CD4-positive, CD25-positive, alpha-beta regulatory T cell (primary cell): ENCODE data around the gene YEATS2. TPM values are rescaled to one million over a fixed set of nuclear protein-coding genes. Genes with fewer than 3 reads are reported as not detected.
A peak's percentile ranks its signal among the peaks of the same experiment; 100 is the strongest.

Experiments used
- ATAC-seq, 2 donors: fragments of 150-1000 bp; cut with Tn5 transposase; one replicate each; pipeline ENCODE4 v1.10.0; 2021; ENCODE audit warnings: low read depth in 2 of 2, moderate number of reproducible peaks in 2 of 2, moderate library complexity in 1 of 2
- DNase-seq, 3 donors: peaks; one replicate each; pipeline versions ENCODE4 v3.0.0 to v3.0.0-alpha.2; 2012 to 2022; ENCODE audit warnings: mixed read lengths in 1 of 3
- H3K27ac ChIP-seq: one replicate; pipeline ENCODE4 v1.7.0; 2013; ENCODE audit warnings: mild to moderate bottlenecking, low read length; ENCODE audit not compliant: insufficient read depth, poor library complexity, severe bottlenecking
- H3K27me3 ChIP-seq: one replicate; pipeline ENCODE4 v1.7.0; 2013; ENCODE audit warnings: low read length; ENCODE audit not compliant: control insufficient read depth, insufficient read depth
- H3K36me3 ChIP-seq: one replicate; pipeline ENCODE4 v1.7.0; 2013; ENCODE audit warnings: mild to moderate bottlenecking, low read length, moderate library complexity; ENCODE audit not compliant: control insufficient read depth, insufficient read depth
- H3K4me1 ChIP-seq: 2 replicates; pipeline ENCODE4 v1.7.0; 2013; ENCODE audit warnings: mild to moderate bottlenecking, low read length; ENCODE audit not compliant: insufficient read depth, control insufficient read depth, poor library complexity, severe bottlenecking
- H3K4me3 ChIP-seq: one replicate; pipeline ENCODE4 v1.7.0; 2013; ENCODE audit warnings: low read depth, mild to moderate bottlenecking, low read length, moderate library complexity
- H3K9me3 ChIP-seq, 2 experiments: 1 replicate in 1 of 2; 2 replicates in 1 of 2; pipeline ENCODE4 v1.7.0; 2013; ENCODE audit warnings: low read length in 2 of 2, mild to moderate bottlenecking in 1 of 2, moderate library complexity in 1 of 2; ENCODE audit not compliant: control insufficient read depth in 2 of 2
- H3K27ac Mint-ChIP-seq, 3 donors: one replicate each; pipeline ENCODE4 v1.8.0; 2020 to 2022; ENCODE audit warnings: mild to moderate bottlenecking in 3 of 3, mixed read lengths in 3 of 3, moderate library complexity in 2 of 3
- H3K27me3 Mint-ChIP-seq: one replicate; pipeline ENCODE4 v1.8.0; 2022; ENCODE audit warnings: mild to moderate bottlenecking, mixed read lengths
- H3K36me3 Mint-ChIP-seq: one replicate; pipeline ENCODE4 v1.8.0; 2020; ENCODE audit warnings: mixed read lengths
- H3K4me1 Mint-ChIP-seq, 4 donors: one replicate each; pipeline ENCODE4 v1.8.0; 2020 to 2022; ENCODE audit warnings: mixed read lengths in 4 of 4, mild to moderate bottlenecking in 1 of 4
- H3K4me3 Mint-ChIP-seq, 4 donors: one replicate each; pipeline ENCODE4 v1.8.0; 2020 to 2022; ENCODE audit warnings: mild to moderate bottlenecking in 4 of 4, mixed read lengths in 4 of 4, moderate library complexity in 3 of 4
- H3K9me3 Mint-ChIP-seq, 7 donors: one replicate each; pipeline ENCODE4 v1.8.0; 2020 to 2022; ENCODE audit warnings: mixed read lengths in 7 of 7, mild to moderate bottlenecking in 3 of 7, moderate library complexity in 2 of 7
- polyA plus RNA-seq, 4 donors: library from polyadenylated mRNA; unstranded; fragments of 300-500 nt; fragmentation: Illumina TruSeq; gene quantifications; one replicate each; pipeline ENCODE4 v1.2.3, GENCODE V29; 2021
- total RNA-seq: library from RNA; stranded (reverse); gene quantifications from one replicate; pipeline ENCODE4 v1.2.3, GENCODE V29; 2022

Gene YEATS2
- total and polyA plus RNA-seq, 5 donors from 2014 or later = 2.6 to 31.8 (median 3.5) TPM

DNA sequence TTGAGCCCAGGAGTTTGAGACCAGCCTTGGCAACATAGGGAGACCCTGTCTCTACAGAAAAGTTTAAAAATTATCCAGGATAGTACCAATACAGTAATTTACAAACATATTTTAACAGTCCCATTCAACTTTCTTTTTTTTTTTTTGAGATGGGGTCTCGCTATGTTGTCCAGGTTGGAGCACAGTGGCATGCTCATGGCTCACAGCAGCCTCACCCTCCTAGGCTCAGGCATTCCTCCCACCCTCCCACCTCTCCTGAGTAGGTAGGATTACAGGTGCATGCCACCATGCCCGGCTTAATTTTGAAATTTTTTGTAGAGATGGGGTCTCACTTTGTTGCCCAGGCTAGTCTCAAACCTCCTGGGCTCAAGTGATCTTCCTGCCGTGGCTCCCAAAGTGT, 140.3 kb downstream of the YEATS2 start:
- Mint-ChIP-seq H3K36me3 (peaks cover 45% of the 10 kb centered on the region), H3K27ac (peak overlapping the region in 1 of 3 donors; percentile 69), H3K4me3 (no peak overlapping the region), H3K9me3 (no peaks in the 10 kb centered on the region), H3K4me1 (peaks cover 0 to 4% (median 0%) of the 10 kb centered on the region in 4 donors), H3K27me3 (no peaks in the 10 kb centered on the region)
- Histone ChIP-seq H3K4me3 (no peak overlapping the region), H3K4me1 (no peaks in the 10 kb centered on the region), H3K36me3 (peaks cover 60% of the 10 kb centered on the region), H3K27ac (no peak overlapping the region), H3K9me3 (no peaks in the 10 kb centered on the region), H3K27me3 (no peaks in the 10 kb centered on the region)
- ATAC-seq = no peak
- no peak for DNase-seq

DNA sequence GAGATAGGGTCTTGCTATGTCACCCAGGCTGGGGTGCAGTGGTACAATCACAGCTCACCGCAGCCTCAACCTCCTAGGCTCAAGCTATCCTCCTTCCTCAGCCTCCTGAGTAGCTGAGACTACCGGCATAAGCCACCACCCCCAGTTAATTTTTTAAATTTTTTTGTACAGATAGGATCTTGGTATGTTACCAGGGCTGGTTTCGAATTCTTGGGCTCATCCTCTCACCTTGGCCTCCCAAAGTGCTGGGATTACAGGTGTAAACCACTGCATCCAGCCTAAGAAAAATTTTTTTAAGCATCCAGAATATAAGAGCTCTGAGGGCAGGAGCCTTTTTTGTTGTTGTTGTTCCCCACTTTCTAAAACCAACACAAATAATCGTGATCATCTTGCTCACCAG, 142.2 kb downstream of the YEATS2 start:
- no peaks in the 10 kb centered on the region for H3K4me1 ChIP-seq
- DNase-seq (no peak), ATAC-seq (no peak)
- H3K9me3 ChIP-seq = no peaks in the 10 kb centered on the region
- Mint-ChIP-seq H3K36me3 (peaks cover 33% of the 10 kb centered on the region), H3K4me1 (peaks cover 0 to 4% (median 0%) of the 10 kb centered on the region in 4 donors), H3K9me3 (no peaks in the 10 kb centered on the region), H3K27me3 (no peaks in the 10 kb centered on the region), H3K27ac (no peak overlapping the region), H3K4me3 (no peak overlapping the region)
- H3K27ac ChIP-seq = no peak overlapping the region
- no peak overlapping the region for H3K4me3 ChIP-seq
- H3K36me3 ChIP-seq = peaks cover 57% of the 10 kb centered on the region
- no peaks in the 10 kb centered on the region for H3K27me3 ChIP-seq

GRCh38 chr3:183844606-183845005, 147.0 kb downstream of the YEATS2 start:
- no peak for DNase-seq
- Histone ChIP-seq H3K9me3 (no peaks in the 10 kb centered on the region), H3K27me3 (no peaks in the 10 kb centered on the region), H3K36me3 (peaks cover 66% of the 10 kb centered on the region), H3K4me1 (no peaks in the 10 kb centered on the region), H3K27ac (no peak overlapping the region), H3K4me3 (no peak overlapping the region)
- Mint-ChIP-seq H3K27ac (peak overlapping the region in 1 of 3 donors; percentile 58), H3K4me1 (peaks cover 0 to 9% (median 3%) of the 10 kb centered on the region in 4 donors), H3K9me3 (no peaks in the 10 kb centered on the region), H3K36me3 (peaks cover 42% of the 10 kb centered on the region), H3K4me3 (no peak overlapping the region), H3K27me3 (no peaks in the 10 kb centered on the region)
- ATAC-seq = no peak

GRCh38 chr3:183845090-183845489, 147.5 kb downstream of the YEATS2 start:
- H3K27me3 ChIP-seq = no peaks in the 10 kb centered on the region
- Mint-ChIP-seq H3K4me1 (peaks cover 0 to 9% (median 4%) of the 10 kb centered on the region in 4 donors), H3K4me3 (no peak overlapping the region), H3K36me3 (peaks cover 42% of the 10 kb centered on the region), H3K9me3 (no peaks in the 10 kb centered on the region), H3K27me3 (no peaks in the 10 kb centered on the region), H3K27ac (peak overlapping the region in 1 of 3 donors; percentile 40)
- no peaks in the 10 kb centered on the region for H3K9me3 ChIP-seq
- no peak for ATAC-seq
- H3K27ac ChIP-seq = no peak overlapping the region
- H3K4me1 ChIP-seq = no peaks in the 10 kb centered on the region
- H3K4me3 ChIP-seq = no peak overlapping the region
- no peak for DNase-seq
- peaks cover 61% of the 10 kb centered on the region for H3K36me3 ChIP-seq

GRCh38 chr3:183845608-183846288, 148.2 kb downstream of the YEATS2 start:
- no peak overlapping the region for H3K27ac ChIP-seq
- ATAC-seq (no peak), DNase-seq (no peak)
- peaks cover 56% of the 10 kb centered on the region for H3K36me3 ChIP-seq
- H3K4me3 ChIP-seq = no peak overlapping the region
- Mint-ChIP-seq H3K9me3 (no peaks in the 10 kb centered on the region), H3K27me3 (no peaks in the 10 kb centered on the region), H3K36me3 (peaks cover 45% of the 10 kb centered on the region), H3K27ac (peak overlapping the region in 1 of 3 donors; percentile 40), H3K4me3 (no peak overlapping the region), H3K4me1 (peaks cover 4 to 14% (median 9%) of the 10 kb centered on the region in 4 donors)
- no peaks in the 10 kb centered on the region for H3K27me3 ChIP-seq
- no peaks in the 10 kb centered on the region for H3K9me3 ChIP-seq
- no peaks in the 10 kb centered on the region for H3K4me1 ChIP-seq

- Histone ChIP-seq H3K27me3 (no peaks in the 10 kb centered on the region), H3K9me3 (no peaks in the 10 kb centered on the region), H3K27ac (no peak overlapping the region), H3K4me3 (no peak overlapping the region), H3K36me3 (peaks cover 35% of the 10 kb centered on the region), H3K4me1 (no peaks in the 10 kb centered on the region)
- Mint-ChIP-seq H3K36me3 (peaks cover 48% of the 10 kb centered on the region), H3K27ac (peak overlapping the region in 1 of 3 donors; percentile 57), H3K4me3 (no peak overlapping the region), H3K4me1 (peaks cover 15 to 25% (median 17%) of the 10 kb centered on the region in 4 donors), H3K27me3 (no peaks in the 10 kb centered on the region), H3K9me3 (no peaks in the 10 kb centered on the region)
- ATAC-seq (no peak), DNase-seq (no peak)
Measured at GRCh38 chr3:183854318-183855035, 156.9 kb downstream of the YEATS2 start.

DNA sequence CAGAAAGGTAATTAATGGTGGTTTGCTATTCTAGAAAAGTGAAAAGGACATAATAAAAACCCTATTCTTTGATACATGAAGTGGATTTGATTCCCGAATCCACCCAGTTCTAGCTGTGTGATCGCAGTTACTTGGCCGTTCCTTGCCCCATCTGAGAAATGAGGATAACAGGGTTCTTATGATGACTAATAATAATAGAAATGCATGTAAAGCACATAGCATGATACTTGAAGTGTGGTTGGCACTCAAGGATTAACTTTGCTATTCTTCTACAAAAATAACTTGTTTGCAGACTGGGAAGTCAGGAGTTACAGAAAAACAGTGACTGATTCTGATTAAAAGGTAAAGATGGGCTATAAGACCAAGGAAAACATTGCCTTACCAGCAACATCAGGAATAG, 160.3 kb downstream of the YEATS2 start:
- Mint-ChIP-seq H3K4me3 (no peak overlapping the region), H3K4me1 (peaks cover 4 to 13% (median 11%) of the 10 kb centered on the region in 4 donors), H3K9me3 (no peaks in the 10 kb centered on the region), H3K27ac (peak overlapping the region in 1 of 3 donors; percentile 85), H3K36me3 (peaks cover 53% of the 10 kb centered on the region), H3K27me3 (no peaks in the 10 kb centered on the region)
- no peak overlapping the region for H3K4me3 ChIP-seq
- no peaks in the 10 kb centered on the region for H3K9me3 ChIP-seq
- no peak overlapping the region for H3K27ac ChIP-seq
- ATAC-seq (no peak), DNase-seq (no peak)
- H3K36me3 ChIP-seq = peaks cover 58% of the 10 kb centered on the region
- H3K27me3 ChIP-seq = no peaks in the 10 kb centered on the region
- H3K4me1 ChIP-seq = no peaks in the 10 kb centered on the region
